Spleen (tissue), 7 donors: ENCODE data around the gene ASL.

ENCODE experiments used
- POLR2A ChIP-seq, 3 donors: fragments of 450-650 bp; IDR thresholded peaks; one replicate each; pipeline ENCODE4 v1.5.1; 2017; ENCODE audit warnings: antibody characterized with exemption in 3 of 3, mild to moderate bottlenecking in 1 of 3
- POLR2AphosphoS5 ChIP-seq, 3 donors: sonication (generic); formaldehyde crosslinking; IDR thresholded peaks; one replicate each; pipeline ENCODE4 v1.5.1; 2017; ENCODE audit warnings: antibody characterized with exemption in 3 of 3
- TF ChIP-seq, protein P1 (sequence below), 11 experiments: fragments of 200-600 bp in 7 of 11; fragments of 450-650 bp in 4 of 11; sonication (generic) in 4 of 11; IDR thresholded peaks in 8 of 11; conservative IDR thresholded peaks in 3 of 11; 1 replicate in 7 of 11; 2 replicates in 4 of 11; pipeline versions ENCODE4 v1.4.0 to v1.8.0; 2016 to 2021; ENCODE audit warnings: antibody characterized with exemption in 11 of 11, inconsistent platforms in 4 of 11, mild to moderate bottlenecking in 1 of 11
- donor health status: DM: no; HTN: no; CAD: no; lungs with moderate emphysema.
- donor health status: DM: no; HTN: no; CAD: no.
- donor health status: DM: no; HTN: no; CAD: no.

DNA sequence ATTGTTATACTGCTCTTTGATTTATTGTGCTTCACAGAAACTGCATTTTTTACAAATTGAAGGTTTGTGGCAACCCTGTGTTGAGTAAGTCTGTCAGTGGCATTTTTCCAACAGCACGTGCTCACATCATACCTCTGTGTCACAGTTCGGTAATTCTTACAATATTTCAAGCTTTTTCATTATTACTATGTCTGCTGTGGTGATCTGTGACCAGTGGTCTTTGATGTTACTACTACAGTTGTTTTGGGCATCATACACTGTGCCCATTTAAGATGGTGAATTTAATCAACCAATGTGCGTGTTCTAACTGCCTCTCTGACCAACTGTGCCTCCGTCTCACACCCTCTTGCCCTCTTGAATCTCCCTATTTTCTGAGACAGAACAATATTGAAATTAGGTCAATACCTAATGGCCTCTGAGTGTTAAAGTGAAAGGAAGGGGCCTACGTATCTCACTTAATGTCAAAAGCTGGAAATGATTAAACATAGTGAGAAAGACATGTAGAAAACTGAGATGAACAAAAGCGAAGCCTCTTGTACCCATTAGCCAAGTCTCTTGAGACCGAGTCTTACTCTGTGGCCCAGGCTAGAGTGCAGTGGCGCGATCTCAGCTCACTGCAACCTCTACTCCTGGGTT is 20.2 kb upstream of the ASL start:
- TF ChIP-seq, protein P1, sequence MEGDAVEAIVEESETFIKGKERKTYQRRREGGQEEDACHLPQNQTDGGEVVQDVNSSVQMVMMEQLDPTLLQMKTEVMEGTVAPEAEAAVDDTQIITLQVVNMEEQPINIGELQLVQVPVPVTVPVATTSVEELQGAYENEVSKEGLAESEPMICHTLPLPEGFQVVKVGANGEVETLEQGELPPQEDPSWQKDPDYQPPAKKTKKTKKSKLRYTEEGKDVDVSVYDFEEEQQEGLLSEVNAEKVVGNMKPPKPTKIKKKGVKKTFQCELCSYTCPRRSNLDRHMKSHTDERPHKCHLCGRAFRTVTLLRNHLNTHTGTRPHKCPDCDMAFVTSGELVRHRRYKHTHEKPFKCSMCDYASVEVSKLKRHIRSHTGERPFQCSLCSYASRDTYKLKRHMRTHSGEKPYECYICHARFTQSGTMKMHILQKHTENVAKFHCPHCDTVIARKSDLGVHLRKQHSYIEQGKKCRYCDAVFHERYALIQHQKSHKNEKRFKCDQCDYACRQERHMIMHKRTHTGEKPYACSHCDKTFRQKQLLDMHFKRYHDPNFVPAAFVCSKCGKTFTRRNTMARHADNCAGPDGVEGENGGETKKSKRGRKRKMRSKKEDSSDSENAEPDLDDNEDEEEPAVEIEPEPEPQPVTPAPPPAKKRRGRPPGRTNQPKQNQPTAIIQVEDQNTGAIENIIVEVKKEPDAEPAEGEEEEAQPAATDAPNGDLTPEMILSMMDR (IDR thresholded peaks at IDR 0.05 in 8 of 11, conservative IDR thresholded peaks at IDR 0.05 in 3 of 11), result no peak
- TF ChIP-seq POLR2AphosphoS5 (IDR thresholded peaks at IDR 0.05), result no peak
- no peak for TF ChIP-seq POLR2A (IDR thresholded peaks at IDR 0.05)
